HFFc6 (cell line): Measurements from ENCODE around the gene MRPS11. TPM values are rescaled to one million over a fixed set of nuclear protein-coding genes. Genes with fewer than 3 reads are reported as not detected.
"Not testable (repeated sequence)": the region's sequence is repeated elsewhere in the genome, so short reads cannot be mapped to it uniquely, and the experiment has no call there.

Experiments used
- DNase-seq: peaks from one replicate; pipeline ENCODE4 v3.0.0-alpha.2; 2018
- H3K27ac Mint-ChIP-seq: 2 replicates; pipeline ENCODE4 v1.8.0; 2020; ENCODE audit warnings: mild to moderate bottlenecking, mixed read lengths
- H3K27me3 Mint-ChIP-seq: 2 replicates; pipeline ENCODE4 v1.8.0; 2021; ENCODE audit warnings: mild to moderate bottlenecking, moderate library complexity, mixed read lengths; ENCODE audit not compliant: insufficient read depth
- H3K36me3 Mint-ChIP-seq: 2 replicates; pipeline ENCODE4 v1.8.0; 2021; ENCODE audit warnings: low read depth, mixed read lengths
- H3K4me1 Mint-ChIP-seq: 2 replicates; pipeline ENCODE4 v1.8.0; 2020; ENCODE audit warnings: low read depth, mixed read lengths
- H3K4me3 Mint-ChIP-seq: 2 replicates; pipeline ENCODE4 v1.8.0; 2020; ENCODE audit warnings: mild to moderate bottlenecking, moderate library complexity, mixed read lengths
- H3K9me3 Mint-ChIP-seq: 2 replicates; pipeline ENCODE4 v1.8.0; 2020; ENCODE audit warnings: mild to moderate bottlenecking, mixed read lengths
- total RNA-seq, 6 experiments: library from RNA; stranded (reverse); fragmentation: NEBNext Ultra II Directional; extraction: Animal tissue kit (Norgen Biotek cat#: 25700); gene quantifications; 2 replicates in 1 of 6; 3 replicates in 5 of 6; pipeline ENCODE4 v1.2.3, GENCODE V29; 2021
- TF ChIP-seq, protein P1 (sequence below): fragments of 200-600 bp; sonication (generic); IDR thresholded peaks from 2 replicates; pipeline ENCODE4 v1.5.0; 2021; ENCODE audit warnings: antibody characterized with exemption, mild to moderate bottlenecking

MRPS11 gene
- total RNA-seq, 6 experiments from 2014 or later = 63.4 to 75.9 (median 69.4) TPM

DNA sequence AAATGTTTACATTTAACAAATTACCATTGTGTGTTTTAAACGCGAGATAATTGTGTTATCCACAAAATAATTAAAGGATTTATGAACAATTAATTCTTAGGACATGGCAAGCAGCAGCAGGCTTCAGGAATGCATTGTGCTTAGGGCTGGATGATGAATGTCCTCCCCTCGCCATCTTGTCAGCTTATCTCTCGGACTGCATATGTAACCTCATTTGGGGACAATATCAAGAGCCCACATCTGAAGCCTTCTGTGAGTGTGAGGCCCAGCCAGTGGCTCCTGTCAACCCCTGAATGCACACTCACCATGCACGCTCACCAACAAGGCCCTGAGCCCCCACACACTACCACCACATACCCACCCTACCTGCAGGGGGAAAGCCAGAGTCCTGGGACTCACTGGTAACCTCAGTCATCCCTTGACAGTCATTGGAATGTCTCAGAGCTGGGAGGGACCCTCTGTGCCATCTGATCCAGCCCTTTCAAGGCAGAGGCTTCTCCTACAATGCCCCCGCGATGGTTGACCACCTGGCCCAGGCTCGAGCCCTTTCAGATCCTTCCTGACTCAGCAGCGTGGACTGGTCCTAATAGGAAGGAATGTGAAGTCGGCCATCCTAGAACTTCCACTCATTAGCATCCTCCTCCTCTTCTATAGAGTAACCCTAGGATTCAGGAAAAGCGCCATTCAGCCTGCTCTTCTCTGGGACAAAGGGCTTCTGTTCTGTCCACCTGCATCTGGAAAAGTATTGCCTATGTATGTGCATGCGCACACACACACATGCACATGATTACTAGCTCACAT lies 38.5 kb upstream of the MRPS11 start:
- no peak for DNase-seq
- no peaks in the 10 kb centered on the region for H3K36me3 Mint-ChIP-seq
- H3K27me3 Mint-ChIP-seq = peaks cover 23% of the 10 kb centered on the region
- no peak overlapping the region for H3K27ac Mint-ChIP-seq
- no peaks in the 10 kb centered on the region for H3K9me3 Mint-ChIP-seq
- no peaks in the 10 kb centered on the region for H3K4me1 Mint-ChIP-seq
- no peak overlapping the region for H3K4me3 Mint-ChIP-seq
- TF ChIP-seq, protein P1, sequence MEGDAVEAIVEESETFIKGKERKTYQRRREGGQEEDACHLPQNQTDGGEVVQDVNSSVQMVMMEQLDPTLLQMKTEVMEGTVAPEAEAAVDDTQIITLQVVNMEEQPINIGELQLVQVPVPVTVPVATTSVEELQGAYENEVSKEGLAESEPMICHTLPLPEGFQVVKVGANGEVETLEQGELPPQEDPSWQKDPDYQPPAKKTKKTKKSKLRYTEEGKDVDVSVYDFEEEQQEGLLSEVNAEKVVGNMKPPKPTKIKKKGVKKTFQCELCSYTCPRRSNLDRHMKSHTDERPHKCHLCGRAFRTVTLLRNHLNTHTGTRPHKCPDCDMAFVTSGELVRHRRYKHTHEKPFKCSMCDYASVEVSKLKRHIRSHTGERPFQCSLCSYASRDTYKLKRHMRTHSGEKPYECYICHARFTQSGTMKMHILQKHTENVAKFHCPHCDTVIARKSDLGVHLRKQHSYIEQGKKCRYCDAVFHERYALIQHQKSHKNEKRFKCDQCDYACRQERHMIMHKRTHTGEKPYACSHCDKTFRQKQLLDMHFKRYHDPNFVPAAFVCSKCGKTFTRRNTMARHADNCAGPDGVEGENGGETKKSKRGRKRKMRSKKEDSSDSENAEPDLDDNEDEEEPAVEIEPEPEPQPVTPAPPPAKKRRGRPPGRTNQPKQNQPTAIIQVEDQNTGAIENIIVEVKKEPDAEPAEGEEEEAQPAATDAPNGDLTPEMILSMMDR = no peak

DNA sequence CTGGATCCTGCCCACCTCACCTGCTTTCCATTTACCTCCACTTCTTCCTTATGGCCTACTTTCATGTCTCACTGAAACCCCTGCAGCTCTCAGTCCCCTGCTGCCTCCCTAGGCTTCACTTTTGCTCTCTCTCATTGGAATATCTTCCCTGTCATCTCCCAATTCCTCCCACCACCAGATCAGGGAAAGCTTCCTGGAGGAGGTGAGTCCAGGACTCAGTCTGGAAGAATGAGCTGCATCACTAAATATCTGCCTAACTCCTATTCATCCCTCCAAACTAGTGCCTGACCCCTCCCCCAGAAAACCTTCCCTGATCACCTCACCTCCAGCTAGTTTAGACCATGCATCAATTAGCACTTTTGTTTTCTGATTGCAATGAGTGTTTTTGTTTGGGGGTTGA lies 37.5 kb upstream of the MRPS11 start:
- Mint-ChIP-seq H3K27me3 (peaks cover 23% of the 10 kb centered on the region), H3K4me1 (no peaks in the 10 kb centered on the region), H3K9me3 (no peaks in the 10 kb centered on the region), H3K4me3 (no peak overlapping the region), H3K27ac (no peak overlapping the region), H3K36me3 (no peaks in the 10 kb centered on the region)
- TF ChIP-seq, protein P1 = no peak
- DNase-seq = no peak

DNA sequence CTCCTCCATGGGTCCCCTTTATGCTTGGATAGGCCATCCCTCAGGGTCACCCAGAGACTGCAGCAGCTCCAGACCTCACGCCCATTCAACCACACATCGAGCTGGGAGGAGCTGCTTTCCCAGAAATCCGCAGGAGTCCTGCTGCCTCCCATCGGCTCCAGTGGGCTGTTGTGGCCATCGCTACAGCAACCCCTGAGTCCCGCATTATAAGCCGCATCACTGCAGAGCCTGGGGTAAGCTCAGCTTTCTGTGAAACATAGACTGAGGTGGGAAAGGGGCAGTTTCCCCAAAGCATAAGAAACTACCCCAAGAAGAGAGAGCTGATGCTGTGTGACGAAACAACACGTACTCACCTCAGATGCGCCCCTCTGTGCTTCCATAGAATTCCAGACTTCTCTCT lies 36.1 kb upstream of the MRPS11 start:
- H3K4me3 Mint-ChIP-seq = no peak overlapping the region
- TF ChIP-seq, protein P1 = no peak

DNA sequence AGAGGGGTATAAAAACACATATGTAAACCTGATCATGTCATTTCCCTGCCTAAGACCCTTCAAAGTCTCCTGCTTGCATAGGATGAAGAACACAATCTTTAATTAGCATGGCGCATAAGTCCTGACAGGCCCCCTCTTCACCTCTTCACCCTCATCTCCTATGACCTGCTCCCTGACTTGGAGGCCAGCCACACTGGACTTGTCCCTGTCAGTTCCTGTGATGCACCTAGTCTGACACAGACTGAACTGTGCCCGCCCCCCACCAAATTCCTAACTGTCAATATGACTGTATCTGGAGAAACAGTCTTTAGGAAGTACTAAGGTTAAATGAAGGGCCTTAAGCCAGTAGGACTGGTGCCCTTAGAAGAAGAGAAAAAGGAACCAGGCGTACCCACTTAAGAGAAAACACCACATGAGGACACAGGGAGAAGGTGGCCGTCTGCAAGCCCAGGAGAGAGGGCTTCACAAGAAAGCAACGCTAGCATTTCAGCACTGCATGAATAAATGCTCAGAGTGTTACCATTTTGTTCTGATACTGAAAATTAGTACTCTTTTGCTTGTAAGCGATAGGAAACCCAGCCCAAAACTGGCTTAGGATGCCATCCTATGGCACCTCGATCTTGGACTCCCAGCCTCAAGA lies 34.3 kb upstream of the MRPS11 start:
- Mint-ChIP-seq H3K4me1 (peaks cover 7% of the 10 kb centered on the region), H3K27me3 (peaks cover 20% of the 10 kb centered on the region), H3K27ac (no peak overlapping the region), H3K9me3 (no peaks in the 10 kb centered on the region), H3K4me3 (no peak overlapping the region), H3K36me3 (no peaks in the 10 kb centered on the region)
- no peak for DNase-seq
- TF ChIP-seq, protein P1 = no peak

More for the DNA sequence above, 36.1 kb upstream of the MRPS11 start:
- no peaks in the 10 kb centered on the region for H3K9me3 Mint-ChIP-seq
- H3K27me3 Mint-ChIP-seq = peaks cover 21% of the 10 kb centered on the region
- H3K4me1 Mint-ChIP-seq = peaks cover 7% of the 10 kb centered on the region
- DNase-seq = no peak
- H3K36me3 Mint-ChIP-seq = no peaks in the 10 kb centered on the region
- H3K27ac Mint-ChIP-seq = no peak overlapping the region

DNA sequence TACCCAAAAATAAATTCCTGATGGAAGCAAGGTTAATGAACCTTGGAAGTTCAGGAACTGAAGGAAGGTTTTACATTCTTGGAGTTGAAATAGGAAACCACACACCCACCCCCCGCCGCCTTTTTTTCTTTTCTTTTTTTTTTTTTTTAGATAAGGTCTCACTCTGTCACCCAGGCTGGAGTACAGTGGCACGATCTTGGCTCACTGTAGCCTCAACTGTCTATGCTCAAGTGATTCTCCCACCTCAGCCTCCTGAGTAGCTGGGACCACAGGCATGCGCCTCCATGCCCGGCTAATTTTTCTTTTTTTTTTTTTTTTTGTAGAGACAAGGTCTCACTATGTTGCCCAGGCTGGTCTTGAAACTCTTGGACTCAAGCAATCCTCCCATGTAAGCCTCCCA lies 33.4 kb upstream of the MRPS11 start:
- Mint-ChIP-seq H3K4me1 (peaks cover 12% of the 10 kb centered on the region), H3K27me3 (peaks cover 20% of the 10 kb centered on the region)
- not testable (repeated sequence) for DNase-seq, H3K36me3 Mint-ChIP-seq, H3K9me3 Mint-ChIP-seq, H3K4me3 Mint-ChIP-seq, H3K27ac Mint-ChIP-seq

DNA sequence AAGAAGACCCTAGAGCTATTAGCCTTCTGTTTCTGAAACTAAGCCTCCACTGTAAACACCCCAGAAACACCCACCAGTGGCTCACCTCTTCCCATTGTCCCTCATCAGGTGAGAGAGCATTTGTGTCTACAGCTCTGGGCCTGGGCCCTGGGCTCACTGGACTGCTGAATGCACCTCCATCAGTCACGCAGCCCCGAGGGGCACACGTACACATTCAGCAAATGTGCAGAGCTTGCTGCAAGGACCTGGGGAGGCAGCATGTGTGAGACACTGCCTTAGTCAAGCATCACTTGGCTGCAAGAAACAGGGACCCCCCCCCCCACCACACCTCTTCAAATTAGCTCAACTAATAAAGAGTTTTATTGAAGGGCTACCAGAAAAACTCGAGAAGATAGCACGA lies 29.3 kb upstream of the MRPS11 start:
- Mint-ChIP-seq H3K9me3 (peaks cover 19% of the 10 kb centered on the region), H3K4me3 (no peak overlapping the region; the same call in 1 of the 2 replicates), H3K27me3 (peaks cover 9% of the 10 kb centered on the region), H3K4me1 (peaks cover 22% of the 10 kb centered on the region), H3K27ac (no peak overlapping the region), H3K36me3 (no peaks in the 10 kb centered on the region)
- no peak for DNase-seq
- TF ChIP-seq, protein P1 = no peak
